HCT116 (cell line): ENCODE measurements around the gene PLEKHA8. TPM values are rescaled to one million over a fixed set of nuclear protein-coding genes. Genes with fewer than 3 reads are reported as not detected.

ENCODE experiments used
- ATAC-seq: fragments of 200-7000 bp; cut with Tn5 transposase; 2 replicates; pipeline ENCODE4 v1.9.1; 2020; ENCODE audit warnings: mild to moderate bottlenecking, moderate library complexity
- BruUV-seq: library from RNA; stranded (reverse); fragments of 400-500 nt; replicated peaks from 2 replicates; lab custom pipeline; 2021; lab: Mats Ljungman, UMichigan
- CTCF ChIA-PET: fragments of 300-600 bp; sonication (Branson Sonifier 250); formaldehyde crosslinking; loops from one replicate; lab custom pipeline; 2021; ENCODE audit warnings: antibody characterized with exemption; lab: Charles Lee
- POLR2A ChIA-PET: fragments of 300-600, 350-600 bp; sonication (Branson Sonifier 250); formaldehyde crosslinking; loops from one replicate; lab custom pipeline; 2021; ENCODE audit warnings: antibody characterized with exemption; lab: Charles Lee
- RAD21 ChIA-PET, 2 experiments: fragments of 300-600 bp; sonication (Branson Sonifier 250); formaldehyde crosslinking; loops; one replicate each; lab custom pipeline; 2023; ENCODE audit warnings: low total read pairs in 2 of 2; ENCODE audit not compliant: uncharacterized antibody in 2 of 2, unreplicated experiment in 2 of 2, low non-redundant PET in 1 of 2; lab: Charles Lee
- DNase-seq: peaks from one replicate; pipeline ENCODE4 v3.0.0-alpha.2; 2010; ENCODE audit warnings: low read depth, low spot score
- H2AFZ ChIP-seq: fragments of 200-600 bp; shearing (Covaris generic), sonication (generic); 2 replicates; pipeline ENCODE4 v1.6.1; 2017; ENCODE audit warnings: low read depth, mixed run types, mixed read lengths, antibody characterized with exemption, low read length; ENCODE audit not compliant: poor library complexity, severe bottlenecking
- H3K27ac ChIP-seq: 2 replicates; pipeline ENCODE4 v1.5.1; 2012; ENCODE audit warnings: low read depth, low read length
- H3K27me3 ChIP-seq: fragments of 200-600 bp; sonication (generic); 2 replicates; pipeline ENCODE4 v1.6.1; 2016; ENCODE audit warnings: mixed run types, low read length, mixed read lengths; ENCODE audit not compliant: insufficient read depth
- H3K36me3 ChIP-seq, 2 experiments: fragments of 200-500 bp in 1 of 2; fragments of 200-600 bp in 1 of 2; sonication (Bioruptor generic) in 1 of 2; sonication (generic) in 1 of 2; 2 replicates each; pipeline versions ENCODE4 v1.5.1 to v1.6.1; 2014 to 2016; ENCODE audit warnings: low read length in 2 of 2, inconsistent platforms in 1 of 2, mixed read lengths in 1 of 2, mixed run types in 1 of 2; ENCODE audit not compliant: insufficient read depth in 2 of 2, control insufficient read depth in 1 of 2
- H3K4me1 ChIP-seq, 2 experiments: fragments of 200-600 bp in 1 of 2; sonication (generic) in 1 of 2; 2 replicates each; pipeline versions ENCODE4 v1.5.1 to v1.6.1; 2012 to 2017; ENCODE audit warnings: low read length in 2 of 2, inconsistent platforms in 1 of 2, mild to moderate bottlenecking in 1 of 2, mixed read lengths in 1 of 2, mixed run types in 1 of 2, moderate library complexity in 1 of 2; ENCODE audit not compliant: insufficient read depth in 2 of 2, control insufficient read depth in 1 of 2
- H3K4me2 ChIP-seq: fragments of 200-600 bp; sonication (generic); 2 replicates; pipeline ENCODE4 v1.6.1; 2017; ENCODE audit warnings: mixed run types, low read length, mixed read lengths
- H3K4me3 ChIP-seq, 2 experiments: fragments of 200-600 bp in 1 of 2; sonication (generic) in 1 of 2; replicated peaks in 1 of 2; 2 replicates each; pipeline ENCODE4 v1.5.1; 2011 to 2016; ENCODE audit warnings: low read length in 2 of 2, control low read depth in 1 of 2, low read depth in 1 of 2, mild to moderate bottlenecking in 1 of 2, mixed read lengths in 1 of 2, mixed run types in 1 of 2
- H3K79me2 ChIP-seq: fragments of 200-600 bp; sonication (generic); 2 replicates; pipeline ENCODE4 v1.6.1; 2017; ENCODE audit warnings: mild to moderate bottlenecking, mixed run types, low read length, moderate library complexity, mixed read lengths; ENCODE audit not compliant: insufficient read depth
- H3K9ac ChIP-seq: fragments of 200-600 bp; sonication (generic); 2 replicates; pipeline ENCODE4 v1.6.1; 2016; ENCODE audit warnings: low read length, mixed read lengths
- H3K9me2 ChIP-seq: fragments of 200-600 bp; sonication (generic), shearing (Covaris generic); 2 replicates; pipeline ENCODE4 v1.6.1; 2017; ENCODE audit warnings: mixed run types, mild to moderate bottlenecking, moderate library complexity; ENCODE audit not compliant: insufficient read depth
- H3K9me3 ChIP-seq, 2 experiments: fragments of 200-500 bp in 1 of 2; fragments of 200-600 bp in 1 of 2; sonication (Bioruptor generic) in 1 of 2; sonication (generic) in 1 of 2; 2 replicates each; pipeline ENCODE4 v1.6.1; 2014 to 2017; ENCODE audit warnings: low read length in 2 of 2, mixed read lengths in 2 of 2, inconsistent platforms in 1 of 2, low read depth in 1 of 2, mild to moderate bottlenecking in 1 of 2, mixed run types in 1 of 2, moderate library complexity in 1 of 2; ENCODE audit not compliant: control insufficient read depth in 1 of 2, insufficient read depth in 1 of 2
- H4K20me1 ChIP-seq: fragments of 200-600 bp; sonication (generic), shearing (Covaris generic); 2 replicates; pipeline ENCODE4 v1.6.1; 2017; ENCODE audit warnings: mixed run types, mild to moderate bottlenecking, moderate library complexity; ENCODE audit not compliant: insufficient read depth
- CBX3 ChIP-seq: IDR thresholded peaks from 2 replicates; pipeline ENCODE4 v1.6.1; 2012; ENCODE audit warnings: low read depth
- CTCF ChIP-seq, 3 experiments: fragments of 200-600 bp in 1 of 3; sonication (generic) in 1 of 3; IDR thresholded peaks in 2 of 3; conservative IDR thresholded peaks in 1 of 3; 2 replicates each; pipeline ENCODE4 v1.5.1; 2012 to 2017; ENCODE audit warnings: low read depth in 2 of 3, low read length in 2 of 3, antibody characterized with exemption in 1 of 3, borderline replicate concordance in 1 of 3, control low read depth in 1 of 3, mild to moderate bottlenecking in 1 of 3, mixed read lengths in 1 of 3, mixed run types in 1 of 3, moderate library complexity in 1 of 3; ENCODE audit not compliant: insufficient read depth in 1 of 3
- EZH2 ChIP-seq: fragments of 200-600 bp; sonication (generic); IDR thresholded peaks from 2 replicates; pipeline ENCODE4 v1.6.1; 2017; ENCODE audit warnings: antibody characterized with exemption, mixed run types
- POLR2AphosphoS5 ChIP-seq: IDR thresholded peaks from 2 replicates; pipeline ENCODE4 v1.6.1; 2011; ENCODE audit warnings: mild to moderate bottlenecking, low read depth, low read length, moderate library complexity
- SP1 ChIP-seq: IDR thresholded peaks from 2 replicates; pipeline ENCODE4 v1.6.1; 2012; ENCODE audit warnings: low read depth
- TCF7L2 ChIP-seq: IDR thresholded peaks from 2 replicates; pipeline ENCODE4 v1.7.0; 2011; ENCODE audit warnings: borderline replicate concordance, inconsistent platforms; ENCODE audit not compliant: insufficient read depth, insufficient read length; ENCODE audit errors: extremely low read depth
- YY1 ChIP-seq: IDR thresholded peaks from 2 replicates; pipeline ENCODE4 v1.6.1; 2011; ENCODE audit warnings: low read length, low read depth, moderate library complexity, mild to moderate bottlenecking; ENCODE audit not compliant: insufficient replicate concordance; ENCODE audit errors: extremely low read depth
- ZFX ChIP-seq: fragments of 450-650 bp; IDR thresholded peaks from 2 replicates; pipeline ENCODE4 v1.6.1; 2017
- intact Hi-C: fragments of 100-400 bp; cut with micrococcal nuclease; formaldehyde crosslinking; loops from 2 replicates; pipeline ENCODE4 v1.10.0; 2022
- total RNA-seq: library from RNA; stranded (reverse); gene quantifications from one replicate; pipeline ENCODE4 v1.2.1, GENCODE V29; 2021; ENCODE audit not compliant: unreplicated experiment

PLEKHA8 gene
- total RNA-seq, 1 experiment from 2014 or later = 13.6 TPM

- Histone ChIP-seq H3K9me3 (no peaks in the 10 kb centered on the region), H3K4me3 (peak overlapping the region; percentile 39 to 65), H3K79me2 (no peaks in the 10 kb centered on the region), H3K9me2 (no peaks in the 10 kb centered on the region), H3K9ac (peak overlapping the region; percentile 12), H3K4me1 (peaks cover 4 to 15% of the 10 kb centered on the region in 2 experiments), H2AFZ (peak overlapping the region; percentile 41), H3K36me3 (no peaks in the 10 kb centered on the region), H3K27ac (no peak overlapping the region), H4K20me1 (no peaks in the 10 kb centered on the region), H3K27me3 (no peaks in the 10 kb centered on the region), H3K4me2 (peak overlapping the region; percentile 81)
- no TSS peak for BruUV-seq
- intact Hi-C loops = no loop called here
- RAD21 ChIA-PET = no interaction called here
- DNase-seq (no peak), ATAC-seq (no peak)
- TF ChIP-seq YY1 = no peak
- 0 out of 2 replicates have a peak, but pooled peaks have one; percentile 1 for TF ChIP-seq POLR2AphosphoS5
- POLR2A ChIA-PET = no interaction called here
- CTCF ChIA-PET = interaction anchor here (1.2 kb wide), 1 partner anchor 62 kb away, joined by 3 read pairs; no protein-coding TSS in a partner anchor
Observed at GRCh38 chr7:30133736-30134610, 105.8 kb downstream of the PLEKHA8 start.

DNA sequence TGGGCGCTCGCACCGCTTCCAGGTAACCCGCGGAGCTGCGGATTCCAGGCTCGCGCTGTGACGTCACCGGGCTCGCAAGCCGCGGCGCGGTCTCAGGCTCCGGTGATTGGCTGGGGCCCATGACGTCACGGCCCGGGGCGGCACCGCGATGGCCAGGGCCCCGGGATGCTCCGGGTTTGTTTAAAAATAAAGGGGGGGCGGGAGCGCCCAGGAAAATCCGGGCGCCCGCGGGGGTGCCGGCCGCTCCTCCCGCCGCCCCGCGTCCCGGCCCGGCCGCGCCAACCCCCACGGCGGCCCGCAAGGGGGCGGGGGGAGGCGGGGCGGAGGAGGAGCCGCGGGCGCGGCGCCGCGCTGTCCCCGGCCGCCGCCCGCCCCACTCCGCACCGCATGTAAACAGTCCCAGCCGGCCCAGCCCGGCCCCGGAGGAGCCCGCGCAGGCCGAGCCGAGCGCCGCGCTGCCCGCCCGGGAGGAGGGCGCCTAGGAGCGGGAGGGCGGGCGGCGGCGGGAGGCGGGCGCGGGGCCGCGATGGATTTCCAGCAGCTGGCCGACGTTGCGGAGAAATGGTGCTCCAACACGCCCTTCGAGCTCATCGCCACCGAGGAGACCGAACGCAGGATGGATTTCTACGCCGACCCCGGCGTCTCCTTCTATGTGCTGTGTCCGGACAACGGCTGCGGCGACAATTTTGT lies 106.5 kb downstream of the PLEKHA8 start, which contains the start of gene MTURN:
Gene MTURN, plus strand, starts transcription at position 376 of the 690 bp plus-strand sequence. Its CDS starts 151 bp downstream, at position 527.
- H3K27ac ChIP-seq = peak within 1 kb of the TSS; percentile 67; the same call in 1 of the 2 replicates
- no peaks in the 10 kb centered on the region for H3K36me3 ChIP-seq
- CTCF ChIA-PET = interaction anchor here (1.2 kb wide), 1 partner anchor 63 kb away, joined by 3 read pairs; no protein-coding TSS in a partner anchor
- H2AFZ ChIP-seq = peak within 1 kb of the TSS; percentile 41
- H3K4me1 ChIP-seq = peaks cover 4 to 15% of the 10 kb centered on the region in 2 experiments
- H3K4me2 ChIP-seq = peak within 1 kb of the TSS; percentile 97
- no peaks in the 10 kb centered on the region for H3K79me2 ChIP-seq
- no peaks in the 10 kb centered on the region for H3K9me3 ChIP-seq
- H3K9me2 ChIP-seq = no peaks in the 10 kb centered on the region
- peak within 1 kb of the TSS; percentile 69 for H3K9ac ChIP-seq
- no peaks in the 10 kb centered on the region for H4K20me1 ChIP-seq
- BruUV-seq = no TSS peak
- intact Hi-C loops = no loop called here
- ATAC-seq (peak; percentile 86), DNase-seq (peak; percentile 76)
- TF ChIP-seq YY1 (no peak), CBX3 (no peak), EZH2 (no peak), ZFX (peak; percentile 50), CTCF (IDR thresholded peaks at IDR 0.05 in 2 of 3, conservative IDR thresholded peaks at IDR 0.05 in 1 of 3; ENCODE audit: borderline replicate concordance in 1 of 3, insufficient read depth in 1 of 3, low read depth in 2 of 3, low read length in 2 of 3) (no peak), TCF7L2 (no peak), SP1 (peak; percentile 63)
- H3K27me3 ChIP-seq = no peaks in the 10 kb centered on the region
- POLR2A ChIA-PET = interaction anchor here (0.5 to 1.0 kb wide), 2 partner anchors 25 to 763 kb away, joined by 3 to 4 read pairs; no protein-coding TSS in a partner anchor
- peak within 1 kb of the TSS; percentile 65 to 75 for H3K4me3 ChIP-seq
- RAD21 ChIA-PET = no interaction called here
